Measurements from ENCODE around the gene MYRIP.

DNA sequence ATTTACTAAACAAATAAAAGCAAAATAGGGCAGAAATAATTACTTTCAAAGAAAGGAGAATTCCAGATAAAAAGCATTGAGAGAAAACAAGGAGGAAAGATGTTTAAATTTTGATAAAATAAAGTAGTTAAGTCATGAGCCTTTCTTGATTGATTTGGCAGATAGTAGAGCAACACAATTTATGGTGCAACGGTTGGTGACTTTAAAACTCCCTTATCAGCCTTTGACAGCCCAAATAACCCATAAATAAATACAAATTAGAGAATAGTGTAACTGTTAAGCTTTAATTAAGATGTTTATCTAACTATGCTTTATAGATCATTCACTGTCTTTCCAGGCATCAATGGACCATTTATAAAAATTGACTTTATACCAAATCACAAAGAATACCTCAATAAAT, 446.1 kb downstream of the MYRIP start:
- TF ChIP-seq, protein P1, sequence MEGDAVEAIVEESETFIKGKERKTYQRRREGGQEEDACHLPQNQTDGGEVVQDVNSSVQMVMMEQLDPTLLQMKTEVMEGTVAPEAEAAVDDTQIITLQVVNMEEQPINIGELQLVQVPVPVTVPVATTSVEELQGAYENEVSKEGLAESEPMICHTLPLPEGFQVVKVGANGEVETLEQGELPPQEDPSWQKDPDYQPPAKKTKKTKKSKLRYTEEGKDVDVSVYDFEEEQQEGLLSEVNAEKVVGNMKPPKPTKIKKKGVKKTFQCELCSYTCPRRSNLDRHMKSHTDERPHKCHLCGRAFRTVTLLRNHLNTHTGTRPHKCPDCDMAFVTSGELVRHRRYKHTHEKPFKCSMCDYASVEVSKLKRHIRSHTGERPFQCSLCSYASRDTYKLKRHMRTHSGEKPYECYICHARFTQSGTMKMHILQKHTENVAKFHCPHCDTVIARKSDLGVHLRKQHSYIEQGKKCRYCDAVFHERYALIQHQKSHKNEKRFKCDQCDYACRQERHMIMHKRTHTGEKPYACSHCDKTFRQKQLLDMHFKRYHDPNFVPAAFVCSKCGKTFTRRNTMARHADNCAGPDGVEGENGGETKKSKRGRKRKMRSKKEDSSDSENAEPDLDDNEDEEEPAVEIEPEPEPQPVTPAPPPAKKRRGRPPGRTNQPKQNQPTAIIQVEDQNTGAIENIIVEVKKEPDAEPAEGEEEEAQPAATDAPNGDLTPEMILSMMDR (IDR thresholded peaks at IDR 0.05; ENCODE audit: low read depth, low read length, missing input control): no peak
- TF ChIP-seq, protein P2, sequence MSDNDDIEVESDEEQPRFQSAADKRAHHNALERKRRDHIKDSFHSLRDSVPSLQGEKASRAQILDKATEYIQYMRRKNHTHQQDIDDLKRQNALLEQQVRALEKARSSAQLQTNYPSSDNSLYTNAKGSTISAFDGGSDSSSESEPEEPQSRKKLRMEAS (IDR thresholded peaks at IDR 0.05): no peak

Data from liver (tissue), 2 donors.